ENCODE measurements around the gene RASEF. TPM values are rescaled to one million over a fixed set of nuclear protein-coding genes. Genes with fewer than 3 reads are reported as not detected.

The RASEF gene
- total and polyA plus RNA-seq, 8 donors, result 3.9 to 96.5 (median 45.6) TPM

DNA sequence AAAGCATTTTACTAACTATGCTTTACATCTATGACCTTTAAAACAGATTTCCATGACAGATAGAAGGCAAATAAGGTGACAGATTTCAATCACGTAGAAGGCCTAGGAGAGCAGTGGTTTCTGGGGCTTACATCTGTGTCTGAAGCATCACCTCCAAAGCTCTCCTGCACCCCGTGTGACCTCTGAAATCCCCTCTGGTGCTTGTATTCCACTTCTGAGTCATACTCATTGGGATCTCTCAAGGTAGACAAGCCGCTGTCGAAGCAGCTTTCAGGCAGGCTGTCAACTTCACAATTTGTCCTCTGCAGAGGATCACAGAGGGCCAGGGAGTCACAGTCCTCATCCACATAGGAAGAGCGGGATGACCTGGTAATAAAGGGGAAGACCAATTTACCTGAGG, 62.2 kb downstream of the RASEF start:
- peaks cover 0 to 7% (median 0%) of the 10 kb centered on the region in 4 donors for H3K4me1 ChIP-seq
- WGBS, 5 donors, result 90 to 95% (median 91%) methylated on average over 5 of the region's 5 CpGs
- H3K9me3 ChIP-seq, result no peaks in the 10 kb centered on the region
- H3K27me3 ChIP-seq, result no peaks in the 10 kb centered on the region
- H3K36me3 ChIP-seq, result peaks cover 0 to 38% (median 17%) of the 10 kb centered on the region in 4 donors
- no peak for DNase-seq
- TF ChIP-seq EP300 (IDR thresholded peaks at IDR 0.05) (no peak), POLR2AphosphoS5 (IDR thresholded peaks at IDR 0.05) (no peak), POLR2A (IDR thresholded peaks at IDR 0.05) (no peak)
- TF ChIP-seq, protein P1, sequence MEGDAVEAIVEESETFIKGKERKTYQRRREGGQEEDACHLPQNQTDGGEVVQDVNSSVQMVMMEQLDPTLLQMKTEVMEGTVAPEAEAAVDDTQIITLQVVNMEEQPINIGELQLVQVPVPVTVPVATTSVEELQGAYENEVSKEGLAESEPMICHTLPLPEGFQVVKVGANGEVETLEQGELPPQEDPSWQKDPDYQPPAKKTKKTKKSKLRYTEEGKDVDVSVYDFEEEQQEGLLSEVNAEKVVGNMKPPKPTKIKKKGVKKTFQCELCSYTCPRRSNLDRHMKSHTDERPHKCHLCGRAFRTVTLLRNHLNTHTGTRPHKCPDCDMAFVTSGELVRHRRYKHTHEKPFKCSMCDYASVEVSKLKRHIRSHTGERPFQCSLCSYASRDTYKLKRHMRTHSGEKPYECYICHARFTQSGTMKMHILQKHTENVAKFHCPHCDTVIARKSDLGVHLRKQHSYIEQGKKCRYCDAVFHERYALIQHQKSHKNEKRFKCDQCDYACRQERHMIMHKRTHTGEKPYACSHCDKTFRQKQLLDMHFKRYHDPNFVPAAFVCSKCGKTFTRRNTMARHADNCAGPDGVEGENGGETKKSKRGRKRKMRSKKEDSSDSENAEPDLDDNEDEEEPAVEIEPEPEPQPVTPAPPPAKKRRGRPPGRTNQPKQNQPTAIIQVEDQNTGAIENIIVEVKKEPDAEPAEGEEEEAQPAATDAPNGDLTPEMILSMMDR (IDR thresholded peaks at IDR 0.05), result no peak
- no peak overlapping the region for H3K4me3 ChIP-seq
- intact Hi-C loops (cut with DNase I; ENCODE audit: low total_unique reads), result no loop called here
- H3K27ac ChIP-seq, result no peak overlapping the region

DNA sequence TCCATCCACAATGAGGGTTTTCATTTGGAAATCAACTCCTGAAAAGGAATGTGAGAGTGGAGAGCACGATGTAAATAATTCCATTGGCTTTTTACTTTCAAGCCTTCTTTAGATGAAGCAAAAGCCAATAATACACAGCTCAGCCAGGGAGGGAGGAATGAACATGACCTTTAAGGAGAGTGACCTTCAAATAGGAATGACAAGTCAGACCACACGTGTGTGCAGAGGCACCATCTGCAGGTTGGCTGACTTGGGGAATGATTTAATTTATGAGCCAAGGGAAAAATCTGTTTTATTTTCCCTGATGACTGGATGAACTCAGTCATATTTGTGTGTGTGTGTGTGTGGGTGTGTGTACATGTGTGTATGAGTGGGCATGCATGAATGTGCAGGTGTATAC, 64.5 kb downstream of the RASEF start:
- no peak for TF ChIP-seq EP300 (IDR thresholded peaks at IDR 0.05)
- TF ChIP-seq, protein P1 (IDR thresholded peaks at IDR 0.05), result no peak
- TF ChIP-seq POLR2AphosphoS5 (IDR thresholded peaks at IDR 0.05), result no peak
- TF ChIP-seq POLR2A (IDR thresholded peaks at IDR 0.05), result no peak
- no peak overlapping the region for H3K4me3 ChIP-seq
- intact Hi-C loops (cut with DNase I; ENCODE audit: low total_unique reads), result no loop called here
- WGBS, 5 donors, result 36 to 47% (median 40%) methylated on average over 2 of the region's 2 CpGs
- no peaks in the 10 kb centered on the region for H3K9me3 ChIP-seq
- DNase-seq, result no peak
- H3K27ac ChIP-seq, result no peak overlapping the region
- H3K4me1 ChIP-seq, result peaks cover 0 to 17% (median 3%) of the 10 kb centered on the region in 4 donors
- peaks cover 0 to 34% (median 15%) of the 10 kb centered on the region in 4 donors for H3K36me3 ChIP-seq
- no peaks in the 10 kb centered on the region for H3K27me3 ChIP-seq

DNA sequence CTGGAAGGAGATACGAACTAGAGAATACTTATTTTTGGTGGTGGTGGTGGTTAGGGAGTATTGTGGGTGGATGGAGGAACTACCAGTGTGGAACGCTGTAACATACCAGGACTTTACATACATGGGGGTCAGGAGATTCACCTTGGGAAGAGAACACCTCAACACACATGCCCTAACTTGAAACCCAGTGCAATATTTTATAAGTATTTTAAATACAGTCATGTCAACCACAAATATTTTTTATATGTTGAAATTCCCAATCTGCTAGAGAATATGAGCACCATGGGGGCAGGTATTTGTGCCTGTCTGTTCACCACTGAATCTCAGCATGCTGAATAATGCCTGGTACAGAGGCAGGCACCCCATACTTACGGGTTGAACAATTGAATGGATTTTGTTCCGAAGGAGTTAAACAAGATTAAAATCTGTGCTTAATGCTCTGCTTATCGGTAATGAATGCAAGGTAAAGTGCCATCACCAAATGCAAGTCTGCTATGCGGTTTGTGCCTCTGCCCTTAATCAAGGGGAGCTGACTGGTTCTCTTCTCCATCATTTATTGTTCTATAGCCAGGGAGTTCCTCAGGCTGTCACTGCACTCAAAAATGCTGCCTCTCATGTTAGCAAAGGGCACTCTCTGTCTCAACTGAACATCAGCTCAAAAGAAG, 65.3 kb downstream of the RASEF start:
- DNase-seq, result no peak
- Histone ChIP-seq H3K27me3 (no peaks in the 10 kb centered on the region), H3K27ac (no peak overlapping the region), H3K4me3 (no peak overlapping the region), H3K36me3 (peaks cover 0 to 37% (median 15%) of the 10 kb centered on the region in 4 donors), H3K4me1 (peaks cover 0 to 17% (median 3%) of the 10 kb centered on the region in 4 donors), H3K9me3 (no peaks in the 10 kb centered on the region)
- TF ChIP-seq POLR2AphosphoS5 (IDR thresholded peaks at IDR 0.05) (no peak), POLR2A (IDR thresholded peaks at IDR 0.05) (no peak), EP300 (IDR thresholded peaks at IDR 0.05) (no peak)
- TF ChIP-seq, protein P1 (IDR thresholded peaks at IDR 0.05), result no peak
- intact Hi-C loops (cut with DNase I; ENCODE audit: low total_unique reads), result no loop called here
- WGBS, 5 donors, result 89 to 98% (median 94%) methylated on average over 6 of the region's 6 CpGs

DNA sequence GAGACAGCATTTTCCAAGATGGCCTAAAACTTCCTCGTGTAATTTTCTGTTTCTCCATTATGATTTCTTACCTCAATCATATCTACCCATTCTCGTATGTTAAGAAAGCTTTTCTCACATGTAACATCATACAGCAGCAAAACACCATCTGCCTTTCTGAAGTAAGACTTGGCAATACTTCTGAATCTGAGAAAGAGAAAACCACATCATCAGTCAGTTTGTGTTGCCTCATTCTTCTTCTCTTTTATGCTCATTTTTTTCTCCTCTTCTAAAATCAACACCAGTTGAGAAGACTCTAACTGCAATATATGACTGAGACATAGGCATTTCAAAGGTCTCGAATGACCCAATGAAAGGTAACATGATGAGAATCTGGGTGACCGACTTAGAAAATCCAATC, 66.0 kb downstream of the RASEF start:
- Histone ChIP-seq H3K36me3 (peaks cover 0 to 43% (median 15%) of the 10 kb centered on the region in 4 donors), H3K4me3 (no peak overlapping the region), H3K27ac (no peak overlapping the region), H3K27me3 (no peaks in the 10 kb centered on the region), H3K4me1 (peaks cover 0 to 17% (median 3%) of the 10 kb centered on the region in 4 donors), H3K9me3 (no peaks in the 10 kb centered on the region)
- DNase-seq, result no peak
- 90 to 94% (median 91%) methylated on average over 4 of the region's 4 CpGs for WGBS, 5 donors
- intact Hi-C loops (cut with DNase I; ENCODE audit: low total_unique reads), result no loop called here
- no peak for TF ChIP-seq POLR2AphosphoS5 (IDR thresholded peaks at IDR 0.05)

Measured in stomach (tissue), 9 donors.